GM19397 (cell line): Measurements from ENCODE around the gene ZNF513.
"Not testable (repeated sequence)": the region's sequence is repeated elsewhere in the genome, so short reads cannot be mapped to it uniquely, and the experiment has no call there.

Experiments
- ATAC-seq: cut with Tn5 transposase; IDR thresholded peaks from one replicate; pipeline ENCODE4 v1.9.1; 2021; ENCODE audit warnings: mild to moderate bottlenecking, moderate library complexity; ENCODE audit not compliant: unreplicated experiment

The ZNF513 gene

GRCh38 chr2:27362678-27363420 lies 17.7 kb downstream of the ZNF513 start:
- no peak for ATAC-seq

- peak; percentile 80 for ATAC-seq
Observed at GRCh38 chr2:27356382-27357181, 24.0 kb downstream of the ZNF513 start, which contains the start of gene GTF3C2. TSS of gene GTF3C2 (minus strand) at chr2:27356764. CDS start at chr2:27343554, 13,210 bp downstream.

- peak; percentile 29 for ATAC-seq
Observed at GRCh38 chr2:27356056-27356381, 24.5 kb downstream of the ZNF513 start.

DNA sequence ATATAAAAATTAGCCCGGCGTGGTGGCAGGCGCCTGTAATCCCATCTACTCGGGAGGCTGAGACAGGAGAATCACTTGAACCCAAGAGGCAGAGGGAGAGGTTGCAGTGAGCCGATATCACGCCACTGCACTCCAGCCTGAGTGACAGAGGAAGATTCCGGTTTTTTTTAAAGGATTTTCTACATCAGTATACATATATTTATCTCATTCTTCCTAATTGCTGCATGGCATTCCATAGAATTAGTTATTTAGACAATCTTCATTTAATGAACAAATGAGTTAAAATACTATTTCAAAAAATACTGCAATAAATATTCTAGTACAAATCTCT lies 26.0 kb downstream of the ZNF513 start:
- ATAC-seq = no peak

- no peak for ATAC-seq
Observed at GRCh38 chr2:27353762-27354596, 26.6 kb downstream of the ZNF513 start.

- ATAC-seq = not testable (repeated sequence)
Observed at GRCh38 chr2:27353386-27353761, 27.2 kb downstream of the ZNF513 start.

- ATAC-seq = no peak
Observed at GRCh38 chr2:27351802-27352598, 28.5 kb downstream of the ZNF513 start.

- no peak for ATAC-seq
Observed at GRCh38 chr2:27350106-27350693, 30.3 kb downstream of the ZNF513 start.

DNA sequence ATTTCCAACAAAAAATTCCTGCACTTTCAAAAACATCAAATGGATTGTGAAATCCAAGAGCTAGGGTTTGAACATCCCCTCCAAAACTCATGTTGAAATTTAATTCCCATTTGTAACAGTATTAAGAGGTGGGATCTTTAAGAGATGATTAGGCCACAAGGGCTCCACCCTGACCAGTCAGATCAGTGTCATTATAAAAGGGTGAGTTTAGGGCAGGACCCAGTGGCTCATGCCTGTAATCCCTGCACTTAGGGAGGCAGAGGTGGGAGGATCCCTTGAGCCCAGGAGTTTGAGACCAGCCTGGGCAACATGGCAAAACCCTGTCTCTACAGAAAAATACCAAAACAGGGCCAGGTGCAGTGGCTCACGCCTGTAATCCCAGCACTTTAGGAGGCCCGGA lies 32.9 kb downstream of the ZNF513 start:
- no peak for ATAC-seq

- ATAC-seq = no peak
Observed at GRCh38 chr2:27336173-27336572, 44.4 kb downstream of the ZNF513 start.

GRCh38 chr2:27335311-27335710 lies 45.2 kb downstream of the ZNF513 start:
- no peak for ATAC-seq
